Activated CD4-positive, alpha-beta T cell treated with anti-CD3 and anti-CD28 coated beads for 24 hours (primary cell): ENCODE data around the gene MCOLN1.

Source experiments
- DNase-seq, 2 donors: peaks; one replicate each; pipeline ENCODE4 v3.0.0-alpha.2; 2020; ENCODE audit warnings: low read depth in 2 of 2

Gene MCOLN1

DNA sequence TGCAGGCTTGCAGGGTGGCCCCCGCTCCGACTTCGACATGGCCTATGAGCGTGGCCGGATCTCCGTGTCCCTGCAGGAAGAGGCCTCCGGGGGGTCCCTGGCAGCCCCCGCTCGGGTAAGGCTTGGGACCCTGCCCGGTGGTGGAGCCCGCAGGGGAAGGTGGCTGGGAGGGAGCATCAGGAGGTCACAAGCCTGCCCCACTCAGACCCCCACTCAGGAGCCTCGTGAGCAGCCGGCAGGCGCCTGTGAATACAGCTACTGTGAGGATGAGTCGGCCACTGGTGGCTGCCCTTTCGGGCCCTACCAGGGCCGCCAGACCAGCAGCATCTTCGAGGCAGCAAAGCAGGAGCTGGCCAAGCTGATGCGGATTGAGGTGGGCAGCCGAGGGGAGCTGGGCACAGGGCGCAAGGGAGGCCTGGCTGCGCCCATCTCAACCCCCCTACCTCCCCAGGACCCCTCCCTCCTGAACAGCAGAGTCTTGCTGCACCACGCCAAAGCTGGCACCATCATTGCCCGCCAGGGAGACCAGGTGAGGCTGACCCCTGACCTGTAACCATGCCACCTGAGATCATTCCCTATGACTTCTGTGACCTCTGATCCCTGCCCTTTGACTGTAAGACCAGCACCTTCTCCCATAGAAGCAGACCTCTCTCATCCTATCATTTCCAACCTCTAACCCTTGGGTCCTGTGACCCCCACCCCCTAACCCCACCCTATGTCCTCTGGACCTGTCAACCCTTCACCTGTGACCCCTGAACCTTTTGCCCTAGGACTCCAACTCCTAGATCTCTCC lies 20.3 kb downstream of the MCOLN1 start:
- no peak for DNase-seq

DNA sequence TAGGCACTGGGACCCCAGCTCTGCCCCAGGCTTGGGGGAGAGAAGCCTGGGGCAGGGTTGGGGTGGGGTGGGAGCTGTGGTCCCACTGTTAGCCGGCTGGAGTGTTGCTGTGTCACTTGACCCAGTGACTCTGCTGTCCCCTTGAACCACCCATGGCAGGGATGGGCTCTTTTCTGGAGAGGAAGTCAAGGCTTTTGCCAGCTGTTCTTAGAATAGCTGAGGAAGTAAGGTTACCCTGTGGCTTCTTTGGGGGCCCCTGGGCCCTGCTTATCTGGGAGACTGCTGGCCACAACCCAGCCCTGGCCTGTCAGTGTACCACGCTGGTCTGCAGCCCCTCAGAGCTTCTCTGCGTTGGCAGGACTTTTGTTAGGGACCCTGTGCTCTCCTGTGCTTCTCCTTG lies 22.2 kb downstream of the MCOLN1 start:
- no peak for DNase-seq

GRCh38 chr19:7545300-7545699 lies 22.9 kb downstream of the MCOLN1 start:
- no peak for DNase-seq

GRCh38 chr19:7545904-7546303 lies 23.5 kb downstream of the MCOLN1 start:
- DNase-seq = no peak

GRCh38 chr19:7547159-7547558 lies 24.7 kb downstream of the MCOLN1 start:
- DNase-seq = no peak

DNA sequence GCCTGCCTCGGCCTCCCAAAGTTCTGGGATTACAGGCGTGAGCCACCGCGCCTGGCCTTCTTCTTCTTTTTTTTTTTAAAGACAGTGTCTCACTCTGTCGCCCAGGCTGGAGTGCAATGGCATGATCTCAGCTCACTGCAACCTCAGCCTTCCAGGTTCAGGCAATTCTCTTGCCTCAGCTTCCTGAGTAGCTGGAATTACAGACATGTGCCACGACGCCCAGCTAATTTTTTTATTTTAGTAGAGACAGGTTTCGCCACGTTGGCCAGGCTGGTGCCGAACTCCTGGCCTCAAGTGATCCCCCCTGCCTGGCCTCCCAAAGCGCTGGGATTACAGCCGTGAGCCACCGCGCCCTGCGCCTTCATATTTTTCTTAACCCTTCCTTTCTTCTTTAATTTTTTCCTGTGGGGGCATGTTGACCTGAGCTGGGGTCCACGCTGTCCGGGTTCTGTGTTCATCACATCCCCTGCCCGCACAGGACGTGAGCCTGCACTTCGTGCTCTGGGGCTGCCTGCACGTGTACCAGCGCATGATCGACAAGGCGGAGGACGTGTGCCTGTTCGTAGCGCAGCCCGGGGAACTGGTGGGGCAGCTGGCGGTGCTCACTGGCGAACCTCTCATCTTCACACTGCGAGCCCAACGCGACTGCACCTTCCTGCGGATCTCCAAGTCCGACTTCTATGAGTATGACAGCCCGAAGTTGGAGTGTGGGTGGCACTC lies 27.2 kb downstream of the MCOLN1 start:
- DNase-seq = no peak

DNA sequence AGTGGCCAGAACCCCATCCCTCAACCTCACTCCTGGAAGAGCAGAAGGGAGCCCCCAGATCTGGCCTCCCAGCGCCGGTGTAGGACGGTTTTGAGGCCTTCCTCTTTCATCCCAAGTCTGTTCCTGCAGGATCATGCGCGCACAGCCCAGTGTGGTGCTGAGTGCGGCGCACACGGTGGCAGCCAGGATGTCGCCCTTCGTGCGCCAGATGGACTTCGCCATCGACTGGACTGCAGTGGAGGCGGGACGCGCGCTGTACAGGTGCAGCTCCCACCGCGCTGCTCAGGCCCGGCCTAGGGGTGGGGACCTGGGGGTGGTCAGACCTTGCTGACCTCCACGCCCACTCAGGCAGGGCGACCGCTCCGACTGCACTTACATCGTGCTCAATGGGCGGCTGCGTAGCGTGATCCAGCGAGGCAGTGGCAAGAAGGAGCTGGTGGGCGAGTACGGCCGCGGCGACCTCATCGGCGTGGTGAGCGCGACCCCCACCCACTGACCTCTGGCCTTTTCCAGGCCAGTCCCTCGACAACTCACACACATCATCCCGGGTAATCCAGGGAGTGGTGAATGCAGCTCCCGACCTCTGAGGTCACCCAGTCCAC lies 27.8 kb downstream of the MCOLN1 start:
- DNase-seq = no peak

- no peak for DNase-seq
Observed at GRCh38 chr19:7550987-7551761, 28.8 kb downstream of the MCOLN1 start.

DNA sequence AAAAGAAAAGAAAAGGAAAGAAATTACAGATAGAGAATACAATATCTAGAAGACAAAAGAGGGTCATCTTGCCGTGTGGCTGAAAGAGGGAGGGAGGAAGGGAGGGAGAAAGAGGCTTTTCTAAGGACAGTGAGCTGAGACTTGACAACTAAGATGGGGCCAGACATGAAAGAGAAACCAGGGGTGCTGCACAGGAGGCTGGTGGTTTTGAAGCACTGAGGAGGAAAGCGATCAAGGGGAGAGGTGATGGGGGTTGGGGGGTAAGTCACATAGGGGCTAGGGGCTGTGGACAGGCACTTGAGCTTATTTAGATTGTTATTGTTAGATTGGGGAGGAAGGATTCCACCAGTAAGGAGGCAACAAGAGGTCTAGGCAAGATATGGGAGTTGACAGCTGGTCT lies 30.4 kb downstream of the MCOLN1 start:
- DNase-seq = no peak

GRCh38 chr19:7554565-7554964 lies 32.1 kb downstream of the MCOLN1 start:
- DNase-seq = no peak

DNA sequence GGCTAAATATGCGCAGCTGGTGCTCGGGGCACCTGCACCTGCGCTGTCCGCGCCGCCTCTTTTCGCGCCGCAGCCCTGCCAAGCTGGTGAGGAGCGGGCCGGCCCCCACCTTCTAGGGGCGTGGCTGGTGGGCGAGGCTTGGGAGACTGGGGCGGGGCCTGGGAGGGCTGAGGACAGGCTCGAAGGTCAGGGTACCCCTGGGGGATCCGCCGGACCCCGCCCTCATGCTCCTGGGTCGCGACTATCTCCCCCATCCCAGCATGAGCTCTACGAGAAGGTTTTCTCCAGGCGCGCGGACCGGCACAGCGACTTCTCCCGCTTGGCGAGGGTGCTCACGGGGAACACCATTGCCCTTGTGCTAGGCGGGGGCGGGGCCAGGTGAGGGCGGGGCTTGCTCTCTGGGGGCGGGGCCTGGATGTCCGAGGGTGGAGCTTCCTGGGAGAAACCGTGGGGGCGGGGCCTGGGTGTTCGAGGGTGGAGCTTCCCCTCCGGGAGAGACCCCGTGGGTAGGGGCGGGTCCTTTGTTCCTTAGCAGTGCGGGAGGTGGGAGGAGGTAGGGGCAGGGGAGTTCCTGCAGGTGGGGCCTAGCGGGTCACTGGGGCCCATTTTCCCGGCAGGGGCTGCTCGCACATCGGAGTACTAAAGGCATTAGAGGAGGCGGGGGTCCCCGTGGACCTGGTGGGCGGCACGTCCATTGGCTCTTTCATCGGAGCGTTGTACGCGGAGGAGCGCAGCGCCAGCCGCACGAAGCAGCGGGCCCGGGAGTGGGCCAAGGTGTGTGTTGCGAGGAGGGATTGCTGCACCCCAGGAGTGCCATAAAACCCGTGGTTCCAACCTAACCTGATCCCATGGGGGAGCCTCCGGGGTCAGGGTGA lies 32.8 kb downstream of the MCOLN1 start:
- peak in 1 of 2 donors; percentile 25 for DNase-seq

GRCh38 chr19:7556696-7557315 lies 34.4 kb downstream of the MCOLN1 start:
- DNase-seq = no peak

DNA sequence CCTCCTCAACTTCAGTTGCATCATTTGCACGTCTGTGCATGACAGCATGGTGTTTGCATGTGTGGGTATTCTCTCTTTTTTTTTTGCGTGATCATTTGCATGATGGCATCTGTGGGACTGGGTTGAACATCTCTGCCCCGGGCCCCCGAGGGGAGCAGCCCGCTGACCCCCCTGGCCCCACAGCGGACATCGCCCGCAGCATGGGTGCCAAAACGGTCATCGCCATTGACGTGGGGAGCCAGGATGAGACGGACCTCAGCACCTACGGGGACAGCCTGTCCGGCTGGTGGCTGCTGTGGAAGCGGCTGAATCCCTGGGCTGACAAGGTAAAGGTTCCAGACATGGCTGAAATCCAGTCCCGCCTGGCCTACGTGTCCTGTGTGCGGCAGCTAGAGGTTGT lies 36.2 kb downstream of the MCOLN1 start:
- DNase-seq = no peak

DNA sequence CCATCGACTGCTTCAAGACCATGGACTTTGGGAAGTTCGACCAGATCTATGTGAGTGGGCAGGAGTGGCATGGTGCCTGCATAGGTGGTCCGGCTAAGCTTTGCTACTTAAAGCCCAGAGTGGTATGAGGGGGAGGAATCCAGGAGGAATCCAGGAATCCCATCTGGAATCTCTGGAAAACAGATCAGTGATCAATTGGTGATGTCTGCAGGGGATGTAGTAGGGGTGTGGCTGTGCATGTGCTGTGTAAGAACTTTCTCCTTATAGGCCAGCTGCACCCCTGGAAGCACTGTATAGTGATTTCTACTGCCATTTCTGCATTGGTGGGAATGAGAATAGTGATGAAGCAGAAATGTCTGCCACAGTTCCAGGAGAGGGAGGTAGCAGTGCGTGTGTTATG lies 36.7 kb downstream of the MCOLN1 start:
- no peak for DNase-seq

DNA sequence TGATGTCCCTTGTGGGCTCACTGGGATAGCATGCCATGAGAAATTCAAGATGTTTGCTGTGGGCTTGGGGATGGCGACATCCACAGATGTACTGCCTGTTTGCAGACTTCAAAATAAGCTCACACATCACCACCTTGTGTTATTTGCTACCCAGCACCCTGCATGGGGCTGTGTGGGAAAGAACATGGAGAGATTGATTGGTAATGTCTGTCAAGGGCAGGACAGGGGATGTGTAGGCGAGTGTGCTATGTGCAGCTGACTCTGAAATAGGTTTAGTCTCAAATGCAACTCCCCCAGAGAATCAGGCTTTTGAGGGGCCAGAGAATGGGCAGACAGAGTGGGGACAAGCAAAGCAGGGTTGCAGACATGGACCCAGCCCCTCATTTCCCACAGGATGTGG lies 37.8 kb downstream of the MCOLN1 start:
- no peak for DNase-seq

DNA sequence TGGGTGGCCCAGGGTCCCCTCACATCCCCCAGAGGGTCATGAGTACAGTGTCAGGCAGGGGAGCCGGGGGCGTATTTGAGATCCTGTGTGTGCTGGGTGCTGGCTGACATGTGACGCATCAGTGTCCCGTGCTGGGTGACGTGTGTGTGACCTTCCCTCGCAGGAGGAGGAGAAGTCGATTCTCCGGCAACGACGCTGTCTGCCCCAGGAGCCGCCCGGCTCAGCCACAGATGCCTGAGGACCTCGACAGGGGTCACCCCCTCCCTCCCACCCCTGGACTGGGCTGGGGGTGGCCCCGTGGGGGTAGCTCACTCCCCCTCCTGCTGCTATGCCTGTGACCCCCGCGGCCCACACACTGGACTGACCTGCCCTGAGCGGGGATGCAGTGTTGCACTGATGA lies 38.9 kb downstream of the MCOLN1 start:
- no peak for DNase-seq

- DNase-seq = no peak
Observed at GRCh38 chr19:7562646-7563393, 40.4 kb downstream of the MCOLN1 start.

- DNase-seq = no peak
Observed at GRCh38 chr19:7564866-7565265, 42.4 kb downstream of the MCOLN1 start.

- DNase-seq = no peak
Observed at GRCh38 chr19:7565332-7565731, 42.9 kb downstream of the MCOLN1 start.

DNA sequence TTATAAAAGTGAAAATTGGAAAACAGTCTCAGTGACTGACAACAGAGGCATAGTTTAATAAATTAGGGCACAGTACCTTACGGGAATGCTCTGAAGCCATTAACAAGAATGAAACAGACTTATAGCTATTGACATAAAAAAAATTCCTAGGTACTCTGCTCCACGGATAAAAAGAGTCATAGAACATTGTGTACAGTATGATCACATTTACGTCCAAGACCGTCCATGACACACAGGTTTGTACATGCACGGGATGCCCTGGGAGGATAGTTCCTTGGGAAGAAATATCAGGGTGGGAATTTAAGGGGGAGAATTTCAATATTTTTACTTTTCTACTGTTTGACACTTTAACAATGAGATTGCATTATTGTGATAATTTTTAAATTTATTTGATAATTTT lies 48.3 kb downstream of the MCOLN1 start:
- DNase-seq = no peak
